ENCODE measurements around the gene ADAMTS2. TPM values are rescaled to one million over a fixed set of nuclear protein-coding genes. Genes with fewer than 3 reads are reported as not detected.

The ADAMTS2 gene
- total RNA-seq, 6 experiments from 2014 or later = 31.5 to 38.4 (median 34.1) TPM

- H3K27ac Mint-ChIP-seq = no peak overlapping the region
- TF ChIP-seq CTCF (IDR thresholded peaks at IDR 0.05) = no peak
- H3K27me3 Mint-ChIP-seq (ENCODE audit: insufficient read depth) = peaks cover 4% of the 10 kb centered on the region
- DNase-seq = no peak
- peaks cover 11% of the 10 kb centered on the region; the same call in 1 of the 2 replicates for H3K36me3 Mint-ChIP-seq (ENCODE audit: low read depth)
- no peaks in the 10 kb centered on the region for H3K4me1 Mint-ChIP-seq (ENCODE audit: low read depth)
- no peak overlapping the region for H3K4me3 Mint-ChIP-seq
- H3K9me3 Mint-ChIP-seq = no peaks in the 10 kb centered on the region; the same call in 1 of the 2 replicates
Measured at GRCh38 chr5:179226696-179227095, 118.6 kb downstream of the ADAMTS2 start.

GRCh38 chr5:179225387-179225786 lies 119.9 kb downstream of the ADAMTS2 start:
- Mint-ChIP-seq H3K36me3 (ENCODE audit: low read depth) (peaks cover 11% of the 10 kb centered on the region; the same call in 1 of the 2 replicates), H3K4me3 (no peak overlapping the region), H3K4me1 (ENCODE audit: low read depth) (no peaks in the 10 kb centered on the region), H3K27me3 (ENCODE audit: insufficient read depth) (peaks cover 4% of the 10 kb centered on the region), H3K27ac (no peak overlapping the region), H3K9me3 (no peaks in the 10 kb centered on the region; the same call in 1 of the 2 replicates)
- DNase-seq = no peak
- TF ChIP-seq CTCF (IDR thresholded peaks at IDR 0.05) = no peak

- Mint-ChIP-seq H3K9me3 (no peaks in the 10 kb centered on the region; the same call in 1 of the 2 replicates), H3K4me1 (ENCODE audit: low read depth) (no peaks in the 10 kb centered on the region), H3K36me3 (ENCODE audit: low read depth) (peaks cover 11% of the 10 kb centered on the region; the same call in 1 of the 2 replicates), H3K27ac (no peak overlapping the region), H3K4me3 (no peak overlapping the region), H3K27me3 (ENCODE audit: insufficient read depth) (peaks cover 4% of the 10 kb centered on the region)
- DNase-seq = no peak
- no peak for TF ChIP-seq CTCF (IDR thresholded peaks at IDR 0.05)
Measured at GRCh38 chr5:179224741-179225140, 120.5 kb downstream of the ADAMTS2 start.

GRCh38 chr5:179223961-179224360 lies 121.3 kb downstream of the ADAMTS2 start:
- H3K4me1 Mint-ChIP-seq (ENCODE audit: low read depth) = no peaks in the 10 kb centered on the region
- H3K36me3 Mint-ChIP-seq (ENCODE audit: low read depth) = peaks cover 11% of the 10 kb centered on the region; the same call in 1 of the 2 replicates
- no peak overlapping the region for H3K27ac Mint-ChIP-seq
- H3K27me3 Mint-ChIP-seq (ENCODE audit: insufficient read depth) = peaks cover 4% of the 10 kb centered on the region
- H3K4me3 Mint-ChIP-seq = no peak overlapping the region
- H3K9me3 Mint-ChIP-seq = no peaks in the 10 kb centered on the region; the same call in 1 of the 2 replicates
- no peak for TF ChIP-seq CTCF (IDR thresholded peaks at IDR 0.05)
- no peak for DNase-seq

GRCh38 chr5:179223528-179223927 lies 121.7 kb downstream of the ADAMTS2 start:
- Mint-ChIP-seq H3K4me3 (no peak overlapping the region), H3K27ac (no peak overlapping the region), H3K27me3 (ENCODE audit: insufficient read depth) (peaks cover 4% of the 10 kb centered on the region), H3K36me3 (ENCODE audit: low read depth) (peaks cover 11% of the 10 kb centered on the region; the same call in 1 of the 2 replicates), H3K9me3 (no peaks in the 10 kb centered on the region; the same call in 1 of the 2 replicates), H3K4me1 (ENCODE audit: low read depth) (no peaks in the 10 kb centered on the region)
- DNase-seq = no peak
- TF ChIP-seq CTCF (IDR thresholded peaks at IDR 0.05) = no peak
